HUES48 (cell line): ENCODE measurements around the gene CD320.
"Not testable (repeated sequence)": the region's sequence is repeated elsewhere in the genome, so short reads cannot be mapped to it uniquely, and the experiment has no call there.

Experiments used
- H3K27ac ChIP-seq: one replicate; pipeline ENCODE4 v1.7.0; 2013; ENCODE audit warnings: low read depth, low read length, inconsistent platforms
- H3K27me3 ChIP-seq: 2 replicates; pipeline ENCODE4 v1.6.1; 2013; ENCODE audit warnings: mild to moderate bottlenecking, low read length; ENCODE audit not compliant: control insufficient read depth, insufficient read depth
- H3K36me3 ChIP-seq: 2 replicates; pipeline ENCODE4 v1.6.1; 2013; ENCODE audit warnings: low read length; ENCODE audit not compliant: control insufficient read depth, insufficient read depth
- H3K4me1 ChIP-seq: 2 replicates; pipeline ENCODE4 v1.6.1; 2013; ENCODE audit warnings: mild to moderate bottlenecking, low read length; ENCODE audit not compliant: control insufficient read depth, insufficient read depth
- H3K4me3 ChIP-seq: 2 replicates; pipeline ENCODE4 v1.5.1; 2013; ENCODE audit warnings: mild to moderate bottlenecking, low read depth, low read length
- H3K9ac ChIP-seq: 2 replicates; pipeline ENCODE4 v1.6.1; 2013; ENCODE audit warnings: mild to moderate bottlenecking, low read depth, low read length, moderate library complexity
- H3K9me3 ChIP-seq: 2 replicates; pipeline ENCODE4 v1.6.1; 2013; ENCODE audit warnings: low read length; ENCODE audit not compliant: control insufficient read depth, insufficient read depth

The CD320 gene

DNA sequence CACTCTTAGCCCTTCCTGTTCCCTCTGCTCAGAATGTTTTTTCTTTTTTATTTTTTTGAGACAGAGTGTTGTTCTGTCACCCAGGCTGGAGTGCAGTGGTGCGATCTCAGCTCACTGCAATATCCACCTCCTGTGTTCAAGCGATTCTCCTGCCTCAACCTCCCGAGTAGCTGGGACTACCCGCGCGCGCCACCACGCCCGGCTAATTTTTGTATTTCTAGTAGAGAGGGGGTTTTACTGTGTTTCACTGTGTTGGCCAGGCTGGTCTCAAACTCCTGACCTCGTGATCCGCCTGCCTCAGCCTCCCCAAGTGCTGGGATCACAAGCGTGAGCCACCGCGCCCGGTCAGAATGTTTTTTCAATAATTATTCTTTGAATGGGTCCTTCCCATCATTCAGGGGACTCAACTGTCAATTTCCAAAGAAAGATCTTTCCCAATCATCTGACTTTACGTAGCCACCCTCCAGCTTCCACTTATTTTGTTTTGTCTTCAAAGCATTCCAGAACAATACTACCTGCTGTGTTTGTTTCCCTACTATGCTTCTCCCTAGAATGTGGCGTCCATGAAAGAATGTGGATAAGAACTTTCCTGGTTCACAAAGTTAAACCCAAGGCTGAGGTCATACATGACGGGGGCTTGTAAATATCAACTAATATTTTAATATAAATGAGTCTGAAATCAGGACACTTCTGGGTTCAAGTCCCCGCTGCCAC, 11.8 kb upstream of the CD320 start:
- peak overlapping the region; percentile 86 for H3K9ac ChIP-seq
- H3K27me3 ChIP-seq: no peaks in the 10 kb centered on the region
- peak overlapping the region; percentile 92 for H3K27ac ChIP-seq
- H3K36me3 ChIP-seq: peaks cover 33% of the 10 kb centered on the region
- peak overlapping the region; percentile 79 for H3K4me3 ChIP-seq
- H3K9me3 ChIP-seq: no peaks in the 10 kb centered on the region
- H3K4me1 ChIP-seq: peaks cover 16% of the 10 kb centered on the region; the same call in 1 of the 2 replicates

DNA sequence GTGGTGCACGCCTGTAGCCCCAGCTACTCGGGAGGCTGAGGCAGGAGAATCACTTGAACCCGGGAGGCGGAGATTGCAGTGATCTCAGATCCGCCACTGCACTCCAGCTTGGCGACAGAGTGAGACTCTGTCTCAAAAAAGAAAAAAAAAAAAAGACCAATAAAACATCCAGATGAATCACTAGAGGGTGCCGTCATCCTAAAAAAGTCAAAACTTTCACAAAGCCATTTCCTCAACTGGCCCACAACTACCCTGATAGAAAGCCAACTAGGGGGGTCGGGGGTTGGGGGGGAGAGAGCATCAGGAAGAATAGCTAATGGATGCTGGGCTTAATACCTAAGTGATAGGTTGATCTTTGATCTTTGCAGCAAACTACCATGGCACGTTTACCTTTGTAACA, 10.7 kb upstream of the CD320 start:
- H3K27me3 ChIP-seq, H3K27ac ChIP-seq, H3K9ac ChIP-seq, H3K9me3 ChIP-seq, H3K4me3 ChIP-seq: not testable (repeated sequence)
- peaks cover 16% of the 10 kb centered on the region; the same call in 1 of the 2 replicates for H3K4me1 ChIP-seq
- peaks cover 41% of the 10 kb centered on the region for H3K36me3 ChIP-seq

DNA sequence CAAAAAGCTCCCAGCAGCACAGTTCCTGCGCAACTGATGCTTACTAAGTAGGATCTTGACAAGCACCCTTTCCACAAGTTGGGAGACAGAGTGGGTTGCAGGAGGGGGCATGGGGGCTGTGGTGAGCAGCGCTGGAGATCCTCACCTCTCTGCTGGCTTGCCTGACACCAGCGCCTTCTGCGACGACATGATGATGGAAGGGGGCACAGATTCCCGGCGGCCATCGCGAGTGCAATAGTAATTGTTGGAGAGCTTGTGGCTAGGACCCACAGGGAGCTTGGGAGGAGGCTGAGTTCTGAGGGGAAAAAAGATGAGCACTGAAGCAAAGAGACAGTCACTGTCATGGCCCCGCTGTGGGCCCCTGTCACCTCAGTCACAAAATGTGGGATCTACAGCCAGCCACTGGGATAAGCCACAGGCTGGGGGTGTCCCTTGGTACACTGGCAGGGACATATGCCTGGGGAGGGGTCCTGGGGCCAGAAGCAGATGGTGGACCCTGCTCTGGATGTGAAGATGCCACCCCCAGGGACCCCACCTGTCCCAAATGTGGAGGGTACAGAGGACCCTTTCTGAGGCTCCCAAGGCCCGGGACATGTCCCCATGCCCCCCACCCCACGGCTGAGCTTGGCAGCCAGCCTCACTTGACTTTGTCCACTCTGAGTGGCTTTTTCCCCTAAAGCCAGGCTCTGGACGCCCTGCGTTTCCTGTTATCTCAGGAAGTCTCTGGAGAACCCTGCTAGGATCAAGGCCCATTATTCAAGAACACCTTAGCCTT, 8.4 kb upstream of the CD320 start:
- Histone ChIP-seq H3K36me3 (peaks cover 38% of the 10 kb centered on the region), H3K4me1 (peaks cover 8% of the 10 kb centered on the region; the same call in 1 of the 2 replicates), H3K27me3 (no peaks in the 10 kb centered on the region), H3K27ac (peak overlapping the region; percentile 47), H3K9me3 (no peaks in the 10 kb centered on the region), H3K4me3 (no peak overlapping the region), H3K9ac (no peak overlapping the region)

DNA sequence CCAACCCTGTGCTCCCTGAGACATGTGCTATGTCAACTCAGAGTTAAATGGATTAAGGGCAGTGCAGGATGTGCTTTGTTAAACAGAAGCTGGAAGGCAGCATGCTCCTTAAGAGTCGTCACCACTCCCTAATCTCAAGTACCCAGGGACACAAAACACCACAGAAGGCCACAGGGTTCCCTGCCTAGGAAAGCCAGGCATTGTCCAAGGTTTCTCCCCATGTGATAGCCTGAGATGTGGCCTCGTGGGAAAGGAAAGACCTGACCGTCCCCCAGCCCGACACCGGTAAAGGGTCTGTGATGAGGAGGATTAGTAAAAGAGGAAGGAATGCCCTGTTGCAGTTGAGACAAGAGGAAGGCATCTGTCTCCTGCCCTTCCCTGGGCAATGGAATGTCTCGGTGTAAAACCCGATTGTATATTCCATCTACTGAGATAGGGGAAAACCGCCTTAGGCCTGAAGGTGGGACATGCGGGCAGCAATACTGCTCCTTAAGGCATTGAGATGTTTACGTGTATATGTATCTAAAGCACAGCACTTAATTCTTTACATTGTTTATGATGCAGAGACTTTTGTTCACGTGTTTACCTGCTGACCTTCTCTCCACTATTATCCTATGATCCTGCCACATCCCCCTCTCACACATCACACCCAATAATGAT, 7.0 kb upstream of the CD320 start:
- Histone ChIP-seq H3K27ac (peak overlapping the region; percentile 51), H3K36me3 (peaks cover 51% of the 10 kb centered on the region)
- H3K4me1 ChIP-seq, H3K9ac ChIP-seq, H3K9me3 ChIP-seq, H3K27me3 ChIP-seq, H3K4me3 ChIP-seq: not testable (repeated sequence)

DNA sequence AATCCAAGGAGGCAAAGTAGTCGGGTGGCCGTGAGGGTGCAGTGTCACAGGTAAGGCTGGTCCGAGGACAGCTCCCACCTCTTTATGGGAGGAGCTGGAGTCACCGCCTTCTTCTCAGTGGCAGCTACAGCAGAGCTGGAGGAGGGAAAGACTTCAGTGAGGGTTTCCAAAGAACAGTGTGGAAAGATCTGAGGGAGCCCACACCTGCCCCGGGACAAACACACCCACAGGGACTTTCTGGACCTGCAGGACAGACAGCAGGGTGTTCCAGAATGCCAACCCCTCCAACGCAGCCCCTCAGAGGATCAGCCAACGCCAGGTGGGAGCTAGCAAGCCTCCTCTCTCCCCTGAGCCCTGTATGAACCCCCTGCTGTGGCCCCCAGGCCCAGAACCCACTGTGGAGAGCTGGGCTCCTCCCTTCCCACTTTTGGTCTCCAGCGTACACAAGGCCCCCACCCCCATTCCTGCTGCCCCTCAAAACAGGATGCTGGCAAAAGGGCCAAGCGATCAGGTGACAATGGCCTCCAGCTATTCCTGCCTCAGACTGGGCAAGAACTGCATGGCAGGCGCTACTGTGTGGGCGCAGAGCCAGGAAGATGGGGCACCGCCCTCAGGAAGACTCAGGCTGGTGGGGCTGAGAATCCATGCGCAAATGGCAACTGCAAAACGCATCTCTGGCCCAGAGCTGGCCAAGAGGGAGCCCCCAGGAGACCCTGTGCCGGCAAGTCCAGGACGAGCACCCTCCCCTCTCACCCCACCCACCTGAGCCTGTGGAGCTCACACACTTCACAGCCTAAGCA, 3.5 kb upstream of the CD320 start:
- Histone ChIP-seq H3K36me3 (peaks cover 58% of the 10 kb centered on the region), H3K27ac (no peak overlapping the region)

DNA sequence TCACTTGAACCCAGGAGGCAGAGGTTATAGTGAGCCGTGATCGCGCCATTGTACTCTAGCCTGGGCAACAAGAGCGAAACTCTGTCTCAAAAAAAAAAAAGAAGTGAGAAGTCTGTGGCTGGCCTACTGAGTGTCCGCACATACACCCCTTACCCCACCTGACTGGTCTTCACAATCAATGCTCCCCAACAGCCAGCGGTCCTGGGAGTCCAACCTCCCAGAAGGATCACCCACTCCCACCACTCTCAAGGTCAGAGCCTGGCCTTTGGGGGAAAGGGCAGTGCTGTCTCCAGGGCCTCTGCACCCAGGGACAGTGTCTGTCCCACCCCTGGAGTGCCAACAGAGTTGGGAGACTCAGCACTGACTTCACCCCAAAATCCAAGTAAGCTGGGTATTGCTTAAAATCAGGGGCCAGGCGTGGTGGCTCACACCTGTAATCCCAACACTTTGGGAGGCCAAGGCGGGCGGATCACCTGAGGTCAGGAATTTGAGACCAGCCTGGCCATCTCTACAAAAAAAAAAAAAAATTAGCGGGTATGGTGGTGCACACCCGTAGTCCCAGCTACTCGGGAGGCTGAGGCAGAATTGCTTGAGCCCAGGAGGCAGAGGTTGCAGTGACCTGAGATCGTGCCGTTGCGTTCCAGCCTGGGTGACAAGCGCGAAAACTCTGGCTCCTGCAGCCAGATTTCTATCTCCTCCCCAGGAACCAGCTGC, 2.3 kb upstream of the CD320 start:
- H3K27me3 ChIP-seq: no peaks in the 10 kb centered on the region
- H3K4me3 ChIP-seq: no peak overlapping the region
- H3K9ac ChIP-seq: no peak overlapping the region
- H3K9me3 ChIP-seq: no peaks in the 10 kb centered on the region
- peaks cover 52% of the 10 kb centered on the region for H3K36me3 ChIP-seq
- H3K27ac ChIP-seq: no peak overlapping the region
- H3K4me1 ChIP-seq: peaks cover 10% of the 10 kb centered on the region; the same call in 1 of the 2 replicates

More for the DNA sequence above, 3.5 kb upstream of the CD320 start:
- H3K9me3 ChIP-seq: no peaks in the 10 kb centered on the region
- peaks cover 10% of the 10 kb centered on the region; the same call in 1 of the 2 replicates for H3K4me1 ChIP-seq
- no peak overlapping the region for H3K4me3 ChIP-seq
- no peaks in the 10 kb centered on the region for H3K27me3 ChIP-seq
- H3K9ac ChIP-seq: no peak overlapping the region

DNA sequence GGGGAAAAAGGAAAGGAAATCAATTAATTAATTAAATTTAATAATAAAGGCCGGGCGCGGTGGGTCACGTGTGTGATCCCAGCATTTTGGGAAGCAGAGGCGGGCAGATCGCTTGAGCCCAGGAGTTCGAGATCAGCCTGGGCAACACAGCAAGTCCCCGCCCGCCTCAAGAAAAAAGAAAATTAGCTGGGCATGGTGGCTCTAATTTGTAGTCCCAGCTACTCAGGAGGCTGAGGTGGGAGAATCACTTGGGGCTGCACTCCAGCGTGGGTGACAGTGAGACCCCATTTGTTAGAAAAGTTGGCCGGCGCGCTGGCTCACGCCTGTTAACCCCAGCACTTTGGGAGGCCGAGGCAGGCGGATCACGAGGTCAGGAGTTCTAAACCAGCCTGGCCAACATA, 733 bp upstream of the CD320 start:
- Histone ChIP-seq H3K9me3 (no peaks in the 10 kb centered on the region), H3K27ac (peak overlapping the region; percentile 82), H3K27me3 (no peaks in the 10 kb centered on the region), H3K4me3 (peak overlapping the region; percentile 81), H3K36me3 (peaks cover 37% of the 10 kb centered on the region), H3K9ac (no peak overlapping the region), H3K4me1 (peaks cover 13% of the 10 kb centered on the region)

DNA sequence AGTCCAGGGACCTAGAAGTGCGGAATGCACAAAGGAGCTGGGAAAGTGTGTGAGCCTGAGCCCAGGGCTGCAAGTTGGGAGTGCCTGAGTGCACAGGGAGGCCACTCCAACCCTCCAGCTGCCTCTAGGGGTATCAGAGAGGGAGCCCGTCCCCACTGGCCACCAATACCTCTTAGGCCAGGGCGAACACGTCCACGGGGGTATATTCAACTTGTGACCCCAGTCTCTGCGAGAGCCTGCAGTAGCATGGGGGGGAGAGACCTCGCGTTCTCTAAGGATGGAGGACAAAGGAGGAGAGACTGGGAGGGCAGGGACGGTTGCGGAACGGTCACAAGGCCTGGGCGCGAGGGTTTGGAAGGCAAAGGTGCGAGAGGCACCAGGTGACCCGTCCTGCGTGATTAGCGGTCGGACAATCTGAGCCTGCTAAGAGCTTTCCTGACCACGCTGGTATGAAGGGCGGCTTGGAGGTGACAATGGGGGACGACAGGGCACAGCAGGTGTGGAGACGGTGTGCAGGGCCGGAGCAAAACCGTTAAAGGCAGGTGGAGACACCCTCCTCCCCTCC, 676 bp downstream of the CD320 start:
- Histone ChIP-seq H3K27ac (peak overlapping the region; percentile 82), H3K9me3 (no peaks in the 10 kb centered on the region), H3K4me1 (peaks cover 13% of the 10 kb centered on the region), H3K9ac (peak overlapping the region; percentile 82), H3K36me3 (peaks cover 39% of the 10 kb centered on the region), H3K4me3 (peak overlapping the region; percentile 81), H3K27me3 (no peaks in the 10 kb centered on the region)

DNA sequence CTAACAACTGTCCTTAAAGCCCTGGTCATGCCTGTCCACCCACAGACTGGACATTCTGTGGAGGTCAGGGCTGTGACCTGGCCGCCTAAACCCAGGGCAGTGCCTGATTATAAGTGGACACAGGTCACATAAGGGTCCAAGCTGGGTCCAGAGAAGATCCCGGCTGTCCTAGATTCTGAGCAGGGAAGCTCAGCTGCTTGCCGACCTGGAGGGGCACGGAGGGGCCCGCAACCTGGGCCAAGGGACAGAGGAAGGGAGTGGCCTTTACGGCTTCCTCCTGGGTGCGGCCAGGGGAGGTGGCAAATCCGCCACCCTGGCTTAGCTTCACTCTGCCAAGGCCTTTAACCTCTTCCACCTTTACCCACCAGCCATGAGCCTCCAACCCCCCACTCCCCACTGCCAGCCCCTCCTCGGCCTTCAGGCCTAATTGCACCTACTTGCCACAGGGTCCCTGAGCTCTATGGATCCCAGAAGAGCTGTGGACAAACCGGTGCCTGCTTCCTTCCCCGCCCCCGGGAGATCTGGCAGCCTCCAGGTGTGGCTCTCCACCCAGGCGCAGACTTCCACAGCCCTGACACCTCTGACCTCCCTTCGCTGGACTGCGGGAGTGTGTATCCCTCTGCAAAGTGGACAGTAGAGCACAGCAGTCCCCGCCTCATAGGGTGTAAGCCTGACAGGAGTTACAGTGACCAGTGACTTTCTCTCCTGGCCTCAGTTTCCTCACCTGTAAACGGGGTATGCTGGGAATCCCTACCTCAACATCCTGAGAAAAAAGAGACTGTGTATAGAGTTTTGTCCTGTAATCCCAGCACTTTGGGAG, 1.7 kb downstream of the CD320 start:
- H3K27me3 ChIP-seq: no peaks in the 10 kb centered on the region
- no peak overlapping the region for H3K27ac ChIP-seq
- peaks cover 38% of the 10 kb centered on the region for H3K36me3 ChIP-seq
- H3K9me3 ChIP-seq: no peaks in the 10 kb centered on the region
- H3K4me3 ChIP-seq: no peak overlapping the region
- H3K9ac ChIP-seq: no peak overlapping the region
- peaks cover 13% of the 10 kb centered on the region for H3K4me1 ChIP-seq
